ENCODE measurements around the gene AGK. TPM values are rescaled to one million over a fixed set of nuclear protein-coding genes. Genes with fewer than 3 reads are reported as not detected.

AGK gene
- total and polyA plus RNA-seq, 8 donors, result 2.9 to 42.8 (median 12.7) TPM

DNA sequence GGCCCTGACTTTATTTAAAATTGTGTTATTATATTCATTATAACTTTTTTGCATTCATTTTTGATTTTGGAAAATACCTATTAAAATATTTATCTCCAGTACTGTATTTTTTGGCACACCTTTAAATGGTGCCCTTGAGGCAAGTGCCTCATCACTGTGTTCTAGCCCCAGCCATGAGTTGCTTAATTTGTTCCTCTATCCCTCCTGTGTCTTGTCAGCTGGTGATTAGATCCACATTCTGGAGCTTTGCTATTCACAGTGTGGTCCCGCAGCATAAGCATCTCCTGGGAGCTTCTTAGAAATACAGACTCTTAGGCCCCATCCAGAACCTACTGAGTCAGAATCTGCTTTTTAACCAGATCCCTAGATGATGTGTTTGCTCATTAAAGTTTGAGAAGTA lies 19.8 kb downstream of the AGK start:
- Histone ChIP-seq H3K4me3 (no peak overlapping the region), H3K4me1 (no peaks in the 10 kb centered on the region), H3K27ac (no peak overlapping the region), H3K9me3 (peaks cover 0 to 5% (median 2%) of the 10 kb centered on the region in 4 donors), H3K27me3 (no peaks in the 10 kb centered on the region), H3K36me3 (peaks cover 4 to 59% (median 42%) of the 10 kb centered on the region in 4 donors)
- intact Hi-C loops (cut with DNase I; ENCODE audit: low total_unique reads), result no loop called here
- TF ChIP-seq POLR2A (IDR thresholded peaks at IDR 0.05), result no peak
- TF ChIP-seq, protein P1, sequence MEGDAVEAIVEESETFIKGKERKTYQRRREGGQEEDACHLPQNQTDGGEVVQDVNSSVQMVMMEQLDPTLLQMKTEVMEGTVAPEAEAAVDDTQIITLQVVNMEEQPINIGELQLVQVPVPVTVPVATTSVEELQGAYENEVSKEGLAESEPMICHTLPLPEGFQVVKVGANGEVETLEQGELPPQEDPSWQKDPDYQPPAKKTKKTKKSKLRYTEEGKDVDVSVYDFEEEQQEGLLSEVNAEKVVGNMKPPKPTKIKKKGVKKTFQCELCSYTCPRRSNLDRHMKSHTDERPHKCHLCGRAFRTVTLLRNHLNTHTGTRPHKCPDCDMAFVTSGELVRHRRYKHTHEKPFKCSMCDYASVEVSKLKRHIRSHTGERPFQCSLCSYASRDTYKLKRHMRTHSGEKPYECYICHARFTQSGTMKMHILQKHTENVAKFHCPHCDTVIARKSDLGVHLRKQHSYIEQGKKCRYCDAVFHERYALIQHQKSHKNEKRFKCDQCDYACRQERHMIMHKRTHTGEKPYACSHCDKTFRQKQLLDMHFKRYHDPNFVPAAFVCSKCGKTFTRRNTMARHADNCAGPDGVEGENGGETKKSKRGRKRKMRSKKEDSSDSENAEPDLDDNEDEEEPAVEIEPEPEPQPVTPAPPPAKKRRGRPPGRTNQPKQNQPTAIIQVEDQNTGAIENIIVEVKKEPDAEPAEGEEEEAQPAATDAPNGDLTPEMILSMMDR (IDR thresholded peaks at IDR 0.05), result no peak
- no peak for TF ChIP-seq EP300 (IDR thresholded peaks at IDR 0.05)
- no peak for TF ChIP-seq POLR2AphosphoS5 (IDR thresholded peaks at IDR 0.05)
- 91 to 97% (median 96%) methylated on average over 1 of the region's 1 CpG for WGBS, 5 donors
- no peak for DNase-seq

DNA sequence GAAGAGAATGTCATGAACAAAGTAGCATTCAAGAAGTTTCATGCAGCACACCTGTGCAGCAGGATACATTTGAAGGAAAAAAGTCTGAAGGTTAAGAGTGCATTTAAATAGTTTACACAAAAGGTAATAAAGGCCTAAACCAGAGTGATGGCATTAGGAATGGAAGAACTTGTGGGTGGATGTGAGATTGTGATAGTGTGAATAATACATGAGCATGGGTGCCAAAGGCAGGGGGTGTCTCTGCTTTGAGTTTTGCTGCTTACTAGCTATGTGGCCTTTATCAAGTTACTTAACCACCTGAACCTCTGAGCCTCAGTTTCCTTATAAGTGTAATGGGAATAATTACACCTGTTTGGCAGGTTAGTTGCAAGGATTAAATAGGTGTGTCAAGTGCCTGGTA lies 21.0 kb downstream of the AGK start:
- TF ChIP-seq EP300 (IDR thresholded peaks at IDR 0.05), result no peak
- DNase-seq, result no peak
- intact Hi-C loops (cut with DNase I; ENCODE audit: low total_unique reads), result no loop called here
- H3K4me3 ChIP-seq, result no peak overlapping the region
- peaks cover 4 to 55% (median 39%) of the 10 kb centered on the region in 4 donors for H3K36me3 ChIP-seq
- no peaks in the 10 kb centered on the region for H3K4me1 ChIP-seq
- peaks cover 0 to 14% (median 6%) of the 10 kb centered on the region in 4 donors for H3K9me3 ChIP-seq
- H3K27ac ChIP-seq, result no peak overlapping the region
- no peaks in the 10 kb centered on the region for H3K27me3 ChIP-seq

DNA sequence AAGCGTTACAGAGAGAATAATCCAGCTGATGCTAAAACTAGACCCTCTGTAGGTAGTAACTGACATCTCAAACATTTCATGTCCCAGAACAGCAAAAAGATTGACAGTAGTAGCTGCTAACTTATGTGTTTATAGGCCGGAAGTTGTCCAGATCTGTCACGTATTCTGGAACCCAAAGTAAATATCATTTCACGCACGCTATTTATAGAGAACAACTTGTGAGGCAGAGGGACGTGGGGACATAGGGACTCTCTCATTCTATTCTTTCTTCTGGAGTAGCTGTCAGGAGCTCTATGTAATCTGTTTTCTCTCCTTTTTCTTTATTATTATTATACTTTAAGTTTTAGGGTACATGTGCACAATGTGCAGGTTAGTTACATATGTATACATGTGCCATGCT lies 22.3 kb downstream of the AGK start:
- 96 to 97% (median 97%) methylated on average over 6 of the region's 6 CpGs for WGBS, 5 donors
- Histone ChIP-seq H3K27ac (no peak overlapping the region), H3K9me3 (peaks cover 0 to 16% (median 7%) of the 10 kb centered on the region in 4 donors), H3K36me3 (peaks cover 4 to 41% (median 27%) of the 10 kb centered on the region in 4 donors), H3K27me3 (no peaks in the 10 kb centered on the region), H3K4me3 (no peak overlapping the region), H3K4me1 (no peaks in the 10 kb centered on the region)
- DNase-seq, result no peak
- no peak for TF ChIP-seq POLR2A (IDR thresholded peaks at IDR 0.05)
- no peak for TF ChIP-seq EP300 (IDR thresholded peaks at IDR 0.05)
- TF ChIP-seq, protein P1 (IDR thresholded peaks at IDR 0.05), result no peak
- TF ChIP-seq POLR2AphosphoS5 (IDR thresholded peaks at IDR 0.05), result no peak
- intact Hi-C loops (cut with DNase I; ENCODE audit: low total_unique reads), result no loop called here

DNA sequence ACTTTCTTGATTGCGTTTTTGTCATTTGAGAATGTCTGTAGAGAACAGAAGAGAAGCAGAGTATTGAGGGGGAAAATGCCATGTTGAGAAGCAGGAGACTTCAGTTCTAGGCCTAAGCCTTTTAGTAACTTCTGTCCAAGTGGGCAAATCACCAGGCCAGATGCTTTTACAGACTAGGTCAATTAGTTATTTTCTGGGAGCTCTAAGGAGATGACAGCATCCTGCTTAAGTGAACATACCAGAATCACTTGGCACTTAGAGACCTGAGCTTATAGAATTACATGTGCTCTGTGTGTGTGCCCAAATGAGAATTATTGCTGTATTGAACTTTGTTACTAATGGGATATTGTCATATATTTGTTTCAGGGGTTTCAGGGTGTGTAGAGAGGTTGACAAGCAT lies 24.0 kb downstream of the AGK start:
- no peak for DNase-seq
- WGBS, 5 donors, result 88 to 97% (median 96%) methylated on average over 1 of the region's 1 CpG
- no peak overlapping the region for H3K4me3 ChIP-seq
- peaks cover 4 to 31% (median 16%) of the 10 kb centered on the region in 4 donors for H3K36me3 ChIP-seq
- H3K4me1 ChIP-seq, result no peaks in the 10 kb centered on the region
- TF ChIP-seq POLR2A (IDR thresholded peaks at IDR 0.05), result no peak
- TF ChIP-seq, protein P1 (IDR thresholded peaks at IDR 0.05), result no peak
- TF ChIP-seq EP300 (IDR thresholded peaks at IDR 0.05), result no peak
- TF ChIP-seq POLR2AphosphoS5 (IDR thresholded peaks at IDR 0.05), result no peak
- intact Hi-C loops (cut with DNase I; ENCODE audit: low total_unique reads), result no loop called here
- H3K27me3 ChIP-seq, result no peaks in the 10 kb centered on the region
- H3K9me3 ChIP-seq, result peaks cover 0 to 27% (median 12%) of the 10 kb centered on the region in 4 donors
- no peak overlapping the region for H3K27ac ChIP-seq

DNA sequence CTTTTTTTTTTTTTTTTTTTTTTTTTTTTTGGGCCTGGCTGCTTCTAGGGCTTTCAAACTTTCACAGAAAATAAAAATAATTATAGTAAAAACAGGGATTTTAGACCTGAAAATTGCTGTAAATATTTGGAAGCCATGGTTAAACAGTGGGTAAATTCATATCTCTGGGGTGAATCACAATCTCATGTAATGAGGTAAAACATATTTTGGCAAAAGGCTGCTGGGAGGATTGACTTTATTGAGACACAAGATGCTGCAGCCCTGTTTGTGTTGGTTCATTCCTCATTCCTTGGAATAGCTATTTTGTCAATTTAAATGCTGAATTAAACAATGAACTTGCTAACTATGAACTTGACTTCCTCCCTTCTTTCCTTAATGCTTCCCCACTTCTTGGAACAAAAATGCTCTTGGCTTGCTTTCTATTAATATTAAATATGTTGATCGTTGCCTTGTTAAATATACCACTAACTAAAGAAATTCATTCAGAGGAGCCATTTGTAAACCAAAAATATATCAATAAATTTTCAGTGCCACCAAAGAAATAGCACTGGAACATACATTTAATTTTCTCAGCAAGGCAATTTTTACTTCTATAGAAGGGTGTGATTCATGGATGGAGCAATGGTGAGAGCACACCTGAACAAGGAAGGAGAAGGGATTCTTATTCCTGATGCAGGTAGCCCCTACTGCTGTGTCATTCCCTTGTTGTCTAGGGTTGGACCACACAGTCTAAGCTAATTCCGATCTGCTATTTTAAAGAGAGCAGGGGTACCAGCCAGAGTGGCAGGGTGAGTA lies 24.6 kb downstream of the AGK start:
- H3K27ac ChIP-seq, result no peak overlapping the region
- no peaks in the 10 kb centered on the region for H3K27me3 ChIP-seq
- DNase-seq, result no peak
- TF ChIP-seq EP300 (IDR thresholded peaks at IDR 0.05) (no peak), POLR2AphosphoS5 (IDR thresholded peaks at IDR 0.05) (no peak), POLR2A (IDR thresholded peaks at IDR 0.05) (no peak)
- TF ChIP-seq, protein P1 (IDR thresholded peaks at IDR 0.05), result no peak
- peaks cover 4 to 31% (median 15%) of the 10 kb centered on the region in 4 donors for H3K36me3 ChIP-seq
- no peak overlapping the region for H3K4me3 ChIP-seq
- intact Hi-C loops (cut with DNase I; ENCODE audit: low total_unique reads), result no loop called here
- H3K4me1 ChIP-seq, result no peaks in the 10 kb centered on the region
- 90 to 97% (median 95%) methylated on average over 2 of the region's 2 CpGs for WGBS, 5 donors
- H3K9me3 ChIP-seq, result peaks cover 0 to 32% (median 15%) of the 10 kb centered on the region in 4 donors

Measured in stomach (tissue), 9 donors.